NCI-H1092 treated with DMSO at 0.1 percent for 48 hours (cell line): Measurements from ENCODE around the gene MYL7.

Experiments
- DNase-seq: peaks from one replicate; lab custom pipeline; 2025; lab: John Stamatoyannopoulos, UW

Gene MYL7

GRCh38 chr7:44111761-44112160, 29.4 kb downstream of the MYL7 start:
- DNase-seq, result no peak

GRCh38 chr7:44110719-44111635, 30.2 kb downstream of the MYL7 start:
- DNase-seq, result peak; percentile 78

GRCh38 chr7:44109991-44110390, 31.1 kb downstream of the MYL7 start:
- no peak for DNase-seq

- DNase-seq, result no peak
These were observed 32.1 kb downstream of the MYL7 start for GRCh38 chr7:44108768-44109750.

GRCh38 chr7:44107961-44108767, 33.0 kb downstream of the MYL7 start:
- DNase-seq, result no peak

GRCh38 chr7:44107116-44107960, 33.8 kb downstream of the MYL7 start:
- no peak for DNase-seq

- no peak for DNase-seq
These were observed 34.6 kb downstream of the MYL7 start for GRCh38 chr7:44106311-44107065.

- no peak for DNase-seq
These were observed 35.3 kb downstream of the MYL7 start for GRCh38 chr7:44105832-44106231.

- DNase-seq, result no peak
These were observed 36.0 kb downstream of the MYL7 start for GRCh38 chr7:44104860-44105771.

GRCh38 chr7:44103923-44104859, 36.9 kb downstream of the MYL7 start, which contains the start of gene AEBP1:
Gene AEBP1, plus strand, starts transcription at chr7:44104345. Its CDS starts 321 bp downstream, at chr7:44104666.
- DNase-seq, result no peak

- no peak for DNase-seq
These were observed 37.6 kb downstream of the MYL7 start for GRCh38 chr7:44103566-44103922.

- no peak for DNase-seq
These were observed 38.1 kb downstream of the MYL7 start for GRCh38 chr7:44102846-44103565.

GRCh38 chr7:44101966-44102845, 38.9 kb downstream of the MYL7 start:
- no peak for DNase-seq

- no peak for DNase-seq
These were observed 39.7 kb downstream of the MYL7 start for GRCh38 chr7:44101303-44101965.

- no peak for DNase-seq
These were observed 40.5 kb downstream of the MYL7 start for GRCh38 chr7:44100458-44101302.
